Stimulated activated CD8-positive, alpha-beta memory T cell treated with anti-CD3 and anti-CD28 coated beads, Interleukin-12 subunit alpha, Interleukin-12 subunit beta, amount 100 ng/mL, for 4 hours (primary cell): ENCODE data around the gene PRRC2B.
"Not testable (repeated sequence)": the region's sequence is repeated elsewhere in the genome, so short reads cannot be mapped to it uniquely, and the experiment has no call there.

ENCODE experiments used
- DNase-seq: peaks from one replicate; pipeline ENCODE4 v3.0.0-alpha.2; 2020; ENCODE audit warnings: low read depth

Gene PRRC2B

DNA sequence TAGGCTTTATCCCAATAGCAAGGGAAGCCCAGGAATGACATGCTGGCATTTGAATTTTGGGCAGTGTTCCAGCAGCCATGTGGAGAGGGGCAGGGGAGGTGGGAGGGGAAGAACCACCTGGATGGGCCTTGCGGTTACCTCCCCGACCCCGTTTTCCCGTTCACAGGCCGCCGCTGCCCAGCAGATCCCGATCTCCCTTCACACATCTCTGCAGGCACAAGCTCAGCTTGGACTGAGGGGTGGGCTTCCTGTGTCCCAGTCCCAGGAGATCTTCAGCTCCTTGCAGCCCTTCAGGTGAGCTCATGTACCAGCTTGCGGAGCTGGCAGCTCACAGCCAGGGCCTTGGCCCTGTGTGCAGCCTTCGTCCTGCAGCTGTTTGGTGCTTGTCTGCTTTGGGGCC is 93.1 kb downstream of the PRRC2B start:
- no peak for DNase-seq

DNA sequence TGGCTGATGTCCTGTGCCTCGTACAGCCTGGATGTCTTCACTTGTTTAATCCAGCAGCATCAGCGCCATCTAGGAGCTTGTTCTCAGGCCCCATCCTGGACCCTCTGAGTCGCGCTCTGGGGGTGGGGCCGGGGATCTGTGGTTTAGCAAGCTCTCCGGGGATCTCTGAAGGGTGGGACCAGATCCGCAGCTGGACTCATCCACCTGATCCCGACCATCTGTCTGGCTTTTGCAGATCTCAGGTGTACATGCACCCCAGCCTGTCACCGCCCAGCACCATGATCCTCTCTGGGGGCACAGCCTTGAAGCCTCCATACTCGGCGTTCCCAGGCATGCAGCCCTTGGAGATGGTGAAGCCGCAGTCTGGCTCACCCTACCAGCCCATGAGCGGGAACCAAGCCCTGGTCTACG is 93.7 kb downstream of the PRRC2B start:
- no peak for DNase-seq

DNA sequence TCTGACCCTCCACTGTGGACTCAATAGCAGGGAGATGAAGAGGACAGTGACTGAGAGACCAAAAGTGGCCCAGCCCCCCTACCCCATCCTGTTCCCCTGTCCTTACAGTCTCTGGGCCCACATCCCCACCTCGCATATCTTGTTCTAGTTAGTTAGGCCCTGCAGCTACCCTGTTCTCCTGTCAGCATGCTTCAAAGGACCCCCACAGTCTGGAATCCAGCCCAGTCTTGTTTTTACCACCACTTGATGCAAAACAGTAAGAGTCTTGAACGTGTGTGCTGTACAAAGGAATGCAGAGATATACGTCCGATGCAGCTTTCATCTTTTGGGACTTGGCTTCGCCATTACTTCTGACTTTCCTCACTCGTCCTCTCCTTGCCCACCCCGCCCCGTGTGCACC is 96.6 kb downstream of the PRRC2B start:
- DNase-seq = no peak

DNA sequence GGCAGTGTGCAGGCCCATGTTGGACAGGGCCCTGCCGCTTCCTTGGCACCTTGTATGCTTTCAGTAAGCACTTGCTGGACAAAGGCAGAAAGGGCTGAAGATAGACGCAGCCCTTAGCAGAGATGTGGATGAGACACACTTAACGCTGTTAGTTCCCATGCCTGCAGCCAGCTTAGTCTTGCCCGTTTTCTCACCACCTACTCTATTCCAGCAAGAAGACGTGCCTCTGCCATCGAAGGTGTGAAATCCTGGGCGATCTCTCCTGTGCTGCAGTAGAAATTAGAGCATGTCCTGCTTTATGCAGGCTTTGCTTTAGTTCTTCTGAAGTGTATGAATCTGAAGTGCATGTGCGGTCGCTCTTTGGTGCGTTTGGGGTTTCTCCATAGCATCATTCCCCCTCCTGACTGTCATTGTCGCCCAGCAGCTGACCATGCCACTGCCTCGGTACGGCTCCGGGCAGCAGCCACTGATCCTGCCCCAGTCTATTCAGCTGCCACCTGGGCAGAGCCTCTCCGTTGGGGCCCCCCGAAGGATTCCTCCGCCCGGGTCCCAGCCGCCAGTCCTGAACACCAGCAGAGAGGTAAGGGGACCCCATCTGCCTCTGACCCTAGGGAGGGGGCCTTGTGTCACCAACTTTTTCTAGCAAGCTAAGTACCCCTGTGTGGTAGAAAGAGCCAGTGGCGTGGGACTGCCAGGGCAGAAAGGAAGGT is 97.3 kb downstream of the PRRC2B start:
- no peak for DNase-seq

GRCh38 chr9:131492070-131492469 is 98.2 kb downstream of the PRRC2B start:
- no peak for DNase-seq

DNA sequence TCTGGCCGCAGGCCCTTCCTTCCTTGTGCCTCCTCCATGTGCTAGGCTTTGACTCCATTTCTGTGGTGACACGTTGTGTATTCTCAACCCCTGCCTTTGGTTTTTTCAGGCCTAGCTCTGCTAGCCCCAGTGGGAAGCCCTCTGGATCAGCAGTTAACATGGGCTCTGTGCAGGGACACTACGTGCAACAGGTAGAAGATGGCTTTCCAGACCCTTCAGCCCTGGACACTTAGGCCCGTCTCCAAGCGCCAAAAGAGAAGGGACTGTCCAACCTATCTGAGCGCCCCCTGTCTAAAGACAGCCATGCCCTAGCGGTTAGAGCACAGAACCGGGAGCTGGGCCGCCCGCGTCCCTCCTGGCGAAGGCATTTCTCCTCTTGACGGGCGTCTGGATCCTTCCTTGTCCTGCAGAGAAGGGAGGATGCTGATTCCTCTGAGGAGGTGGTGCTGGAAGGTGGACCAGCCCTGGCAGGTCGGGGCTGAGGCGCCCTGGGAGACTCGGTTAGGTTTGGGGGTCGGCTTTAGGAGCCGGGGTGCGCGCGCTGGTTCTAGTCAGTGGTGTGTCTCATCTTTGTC is 100.5 kb downstream of the PRRC2B start:
- no peak for DNase-seq

GRCh38 chr9:131495785-131496184 is 101.9 kb downstream of the PRRC2B start:
- no peak for DNase-seq

GRCh38 chr9:131496844-131497405 is 103.0 kb downstream of the PRRC2B start:
- DNase-seq = no peak

DNA sequence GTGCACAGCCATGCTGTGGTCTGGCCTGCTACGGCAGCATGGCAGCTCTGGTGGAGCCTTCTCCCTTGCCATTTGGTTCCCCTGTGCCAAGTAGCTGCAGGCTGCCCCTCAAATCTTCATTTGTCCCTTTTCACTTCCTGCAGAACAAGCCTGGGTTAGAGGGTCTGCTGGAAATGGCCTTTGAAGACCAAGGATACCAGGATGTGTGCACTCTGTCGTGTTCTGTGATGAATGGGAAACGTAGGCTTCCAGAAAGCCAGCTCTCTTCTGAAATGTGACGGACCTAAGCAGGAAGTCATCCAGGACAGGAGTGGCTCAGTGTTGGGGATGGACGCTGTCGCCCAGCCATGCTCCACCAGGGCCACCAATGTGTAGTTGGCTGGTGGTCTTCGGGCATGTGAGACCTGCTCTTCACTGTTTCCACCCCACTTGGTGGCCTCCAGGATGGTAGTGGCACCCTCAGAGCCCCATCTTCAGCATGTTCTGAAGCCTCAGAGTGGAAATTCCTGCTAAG is 105.4 kb downstream of the PRRC2B start:
- DNase-seq = no peak

DNA sequence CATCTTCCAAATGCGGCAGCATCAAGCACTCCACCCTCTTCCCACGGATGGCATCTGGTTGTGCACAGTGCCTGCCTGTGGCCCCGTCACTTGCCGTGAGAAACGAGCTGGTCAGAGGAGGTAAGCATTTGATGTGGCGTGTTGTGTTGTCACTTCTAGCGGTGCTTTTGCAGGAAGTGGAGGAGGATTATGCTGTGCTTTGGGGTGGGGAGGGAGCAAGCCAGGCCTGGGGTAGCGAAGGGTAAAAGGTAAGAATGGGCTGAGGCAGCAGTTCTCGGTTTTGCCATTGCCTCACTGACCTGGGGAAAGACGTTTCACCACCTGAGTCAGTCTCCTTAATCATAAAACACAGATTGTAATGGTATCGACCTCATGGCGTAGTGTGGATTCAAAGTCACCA is 106.5 kb downstream of the PRRC2B start:
- peak; percentile 36 for DNase-seq

GRCh38 chr9:131500939-131501541 is 107.2 kb downstream of the PRRC2B start:
- DNase-seq = peak; percentile 21

DNA sequence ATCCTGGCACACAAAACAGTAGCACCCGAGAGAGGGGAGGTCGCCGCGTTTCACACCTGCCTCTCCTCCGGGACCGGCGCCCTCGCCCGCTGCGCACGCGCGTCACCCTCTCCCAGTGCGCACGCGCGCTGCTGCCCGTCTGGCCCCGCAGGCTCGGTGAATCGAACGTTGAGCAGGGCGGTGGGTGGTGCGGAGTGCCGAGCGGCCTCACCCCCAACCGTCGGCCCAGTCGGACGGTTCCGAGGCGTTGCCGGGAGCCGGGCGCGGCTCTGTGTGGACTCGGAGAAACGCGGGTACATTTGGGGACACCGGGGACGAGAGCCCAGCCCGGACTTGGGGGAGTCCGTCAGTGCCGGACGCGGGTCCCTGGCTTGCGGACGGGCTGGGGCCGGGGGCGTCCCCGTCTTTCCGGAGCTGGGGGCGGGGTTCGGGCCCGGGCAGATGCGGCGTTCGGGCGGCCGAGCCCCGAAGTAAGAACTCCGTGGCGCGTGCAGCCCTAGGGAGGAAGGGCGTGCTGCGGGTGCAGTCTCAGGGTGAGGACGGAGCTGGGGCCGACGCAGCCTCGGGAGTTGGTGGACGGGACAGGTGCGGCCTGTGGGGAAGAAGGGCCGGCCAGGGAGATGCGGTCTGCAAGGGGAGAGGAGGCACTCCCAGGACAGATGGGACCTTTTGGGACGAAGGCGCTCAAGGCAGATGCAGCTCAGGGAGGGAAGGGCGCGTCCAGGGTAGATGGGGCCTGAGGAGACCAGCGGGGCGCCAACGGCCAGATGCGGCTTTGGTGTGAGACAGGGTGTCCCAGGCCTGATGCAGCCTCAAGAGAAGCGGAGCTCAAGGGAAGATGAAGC is 109.1 kb downstream of the PRRC2B start, which contains the start of gene POMT1:
Gene POMT1, plus strand, starts transcription at position 138 of the 845 bp plus-strand sequence. CDS start 1,301 bp downstream, outside the sequence.
- DNase-seq = peak; percentile 77

GRCh38 chr9:131503626-131504465 is 110.0 kb downstream of the PRRC2B start:
- no peak for DNase-seq

- DNase-seq = no peak
These were observed 111.1 kb downstream of the PRRC2B start for GRCh38 chr9:131505012-131505411.

- no peak for DNase-seq
These were observed 117.5 kb downstream of the PRRC2B start for GRCh38 chr9:131511416-131511815.

DNA sequence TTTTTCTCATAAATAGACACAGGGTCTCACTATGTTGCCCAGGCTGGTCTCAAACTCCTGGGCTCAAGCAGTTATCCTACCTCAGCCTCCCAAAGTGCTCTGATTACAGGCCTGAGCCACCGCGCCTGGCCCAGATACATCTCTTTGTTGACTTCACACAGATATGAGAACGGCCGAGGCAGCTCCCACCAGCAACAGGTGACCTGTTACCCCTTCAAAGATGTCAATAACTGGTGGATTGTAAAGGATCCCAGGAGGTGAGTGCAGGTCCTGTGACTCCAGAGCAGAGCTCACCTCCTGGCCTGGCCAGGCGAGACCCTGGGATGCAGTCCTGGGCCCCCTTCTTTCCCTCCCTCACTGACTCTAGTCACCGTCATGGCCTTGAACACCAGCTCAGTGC is 118.0 kb downstream of the PRRC2B start:
- no peak for DNase-seq

GRCh38 chr9:131513177-131513576 is 119.3 kb downstream of the PRRC2B start:
- no peak for DNase-seq

DNA sequence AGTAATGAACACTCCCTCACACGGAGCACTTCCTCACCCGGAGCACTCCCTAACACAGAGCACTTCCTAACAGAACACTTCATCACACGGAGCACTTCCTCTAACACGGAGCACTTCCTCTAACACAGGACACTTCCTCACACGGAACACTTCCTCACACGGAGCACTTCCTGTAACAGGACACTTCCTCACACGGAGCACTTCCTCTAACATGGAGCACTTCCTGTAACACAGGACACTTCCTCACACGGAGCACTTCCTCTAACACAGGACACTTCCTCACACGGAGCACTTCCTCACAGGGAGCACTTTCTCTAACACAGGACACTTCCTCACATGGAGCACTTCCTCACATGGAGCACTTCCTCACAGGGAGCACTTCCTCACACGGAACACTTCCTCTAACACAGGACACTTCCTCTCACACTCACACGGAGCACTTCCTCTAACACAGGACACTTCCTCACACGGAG is 121.7 kb downstream of the PRRC2B start:
- not testable (repeated sequence) for DNase-seq

- no peak for DNase-seq
These were observed 122.2 kb downstream of the PRRC2B start for GRCh38 chr9:131516100-131516499.

GRCh38 chr9:131516930-131517329 is 123.0 kb downstream of the PRRC2B start:
- no peak for DNase-seq

- no peak for DNase-seq
These were observed 123.9 kb downstream of the PRRC2B start for GRCh38 chr9:131517761-131518190.
